CD4-positive, alpha-beta T cell (primary cell): Measurements from ENCODE around the gene MIAT. TPM values are rescaled to one million over a fixed set of nuclear protein-coding genes. Genes with fewer than 3 reads are reported as not detected.

Source experiments
- ATAC-seq: fragments of 200-7000 bp; cut with Tn5 transposase; one replicate; pipeline ENCODE4 v1.10.0; 2022; ENCODE audit warnings: mild to moderate bottlenecking; ENCODE audit not compliant: poor library complexity
- CTCF ChIA-PET: fragments of 350-600 bp; sonication (Branson Sonifier 250); formaldehyde crosslinking; loops from one replicate; lab custom pipeline; 2021; ENCODE audit warnings: antibody characterized with exemption, inconsistent platforms; lab: Charles Lee
- POLR2A ChIA-PET: fragments of 350-600 bp; sonication (Branson Sonifier 250); formaldehyde crosslinking; loops from one replicate; lab custom pipeline; 2021; ENCODE audit warnings: antibody characterized with exemption, inconsistent platforms; lab: Charles Lee
- DNase-seq, 14 experiments: peaks; one replicate each; pipeline ENCODE4 v3.0.0-alpha.2; 2013 to 2020; ENCODE audit warnings: mixed read lengths in 2 of 14
- H3K27ac ChIP-seq, 2 donors: one replicate each; pipeline versions ENCODE4 v1.5.1 to v1.7.0; 2013; ENCODE audit warnings: low read length in 2 of 2, low read depth in 1 of 2, mild to moderate bottlenecking in 1 of 2
- H3K27me3 ChIP-seq, 2 experiments: 1 replicate in 1 of 2; 2 replicates in 1 of 2; pipeline versions ENCODE4 v1.6.1 to v1.7.0; 2013; ENCODE audit warnings: low read length in 2 of 2, control low read depth in 1 of 2, mild to moderate bottlenecking in 1 of 2, moderate library complexity in 1 of 2; ENCODE audit not compliant: insufficient read depth in 2 of 2, control insufficient read depth in 1 of 2
- H3K36me3 ChIP-seq: one replicate; pipeline ENCODE4 v1.6.1; 2013; ENCODE audit warnings: low read length, control low read depth; ENCODE audit not compliant: insufficient read depth
- H3K4me1 ChIP-seq: one replicate; pipeline ENCODE4 v1.6.1; 2013; ENCODE audit warnings: low read length, control low read depth; ENCODE audit not compliant: insufficient read depth
- H3K4me3 ChIP-seq: one replicate; pipeline ENCODE4 v1.5.1; 2013; ENCODE audit warnings: mild to moderate bottlenecking, low read length, moderate library complexity
- H3K9me3 ChIP-seq, 2 experiments: 1 replicate in 1 of 2; 2 replicates in 1 of 2; pipeline versions ENCODE4 v1.6.1 to v1.7.0; 2013; ENCODE audit warnings: low read length in 2 of 2, mild to moderate bottlenecking in 2 of 2, control low read depth in 1 of 2, moderate library complexity in 1 of 2; ENCODE audit not compliant: control insufficient read depth in 1 of 2, insufficient read depth in 1 of 2
- H3K27ac Mint-ChIP-seq: one replicate; pipeline ENCODE4 v1.8.0; 2020; ENCODE audit warnings: mixed read lengths
- H3K27me3 Mint-ChIP-seq: one replicate; pipeline ENCODE4 v1.8.0; 2021; ENCODE audit warnings: mixed read lengths
- H3K36me3 Mint-ChIP-seq: one replicate; pipeline ENCODE4 v1.8.0; 2021; ENCODE audit warnings: low read depth, mixed read lengths
- H3K4me1 Mint-ChIP-seq: one replicate; pipeline ENCODE4 v1.8.0; 2021; ENCODE audit warnings: low read depth, mixed read lengths
- H3K4me3 Mint-ChIP-seq: one replicate; pipeline ENCODE4 v1.8.0; 2020; ENCODE audit warnings: mild to moderate bottlenecking, mixed read lengths
- H3K9me3 Mint-ChIP-seq: one replicate; pipeline ENCODE4 v1.8.0; 2020; ENCODE audit warnings: mixed read lengths
- intact Hi-C, 2 experiments: fragments of 100-400 bp; cut with DNase I in 1 of 2; cut with micrococcal nuclease in 1 of 2; formaldehyde crosslinking; loops; one replicate each; pipeline versions ENCODE4 v1.15.1 to v1.9.0; 2023 to 2025; cut with DNase I, micrococcal nuclease
- total RNA-seq, 174 experiments: library from RNA in 2 of 174; stranded (reverse) in 2 of 174; gene quantifications; one replicate each; pipeline ENCODE4 v1.2.3 and lab custom pipeline; 2021 to 2026
- TF ChIP-seq, protein P1 (sequence below): fragments of 200-600 bp; IDR thresholded peaks from one replicate; pipeline ENCODE4 v1.8.0; 2022; ENCODE audit warnings: antibody characterized with exemption, mild to moderate bottlenecking

The MIAT gene
- total RNA-seq, 2 experiments from 2014 or later = 26.8 to 27.2 TPM

- Histone ChIP-seq H3K27me3 (no peaks in the 10 kb centered on the region), H3K4me3 (no peak overlapping the region), H3K27ac (no peak overlapping the region), H3K9me3 (peaks cover 0 to 4% of the 10 kb centered on the region in 2 experiments), H3K36me3 (no peaks in the 10 kb centered on the region), H3K4me1 (no peaks in the 10 kb centered on the region)
- intact Hi-C loops = no loop called here
- no peak overlapping the region for H3K4me3 Mint-ChIP-seq
- ATAC-seq (no peak), DNase-seq (no peak)
- no peaks in the 10 kb centered on the region for H3K4me1 Mint-ChIP-seq
- no peaks in the 10 kb centered on the region for H3K27me3 Mint-ChIP-seq
- no peaks in the 10 kb centered on the region for H3K36me3 Mint-ChIP-seq
- H3K27ac Mint-ChIP-seq = no peak overlapping the region
- TF ChIP-seq, protein P1, sequence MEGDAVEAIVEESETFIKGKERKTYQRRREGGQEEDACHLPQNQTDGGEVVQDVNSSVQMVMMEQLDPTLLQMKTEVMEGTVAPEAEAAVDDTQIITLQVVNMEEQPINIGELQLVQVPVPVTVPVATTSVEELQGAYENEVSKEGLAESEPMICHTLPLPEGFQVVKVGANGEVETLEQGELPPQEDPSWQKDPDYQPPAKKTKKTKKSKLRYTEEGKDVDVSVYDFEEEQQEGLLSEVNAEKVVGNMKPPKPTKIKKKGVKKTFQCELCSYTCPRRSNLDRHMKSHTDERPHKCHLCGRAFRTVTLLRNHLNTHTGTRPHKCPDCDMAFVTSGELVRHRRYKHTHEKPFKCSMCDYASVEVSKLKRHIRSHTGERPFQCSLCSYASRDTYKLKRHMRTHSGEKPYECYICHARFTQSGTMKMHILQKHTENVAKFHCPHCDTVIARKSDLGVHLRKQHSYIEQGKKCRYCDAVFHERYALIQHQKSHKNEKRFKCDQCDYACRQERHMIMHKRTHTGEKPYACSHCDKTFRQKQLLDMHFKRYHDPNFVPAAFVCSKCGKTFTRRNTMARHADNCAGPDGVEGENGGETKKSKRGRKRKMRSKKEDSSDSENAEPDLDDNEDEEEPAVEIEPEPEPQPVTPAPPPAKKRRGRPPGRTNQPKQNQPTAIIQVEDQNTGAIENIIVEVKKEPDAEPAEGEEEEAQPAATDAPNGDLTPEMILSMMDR = no peak
- ChIA-PET POLR2A (no interaction called here), CTCF (no interaction called here)
- H3K9me3 Mint-ChIP-seq = no peaks in the 10 kb centered on the region
These were observed 22.3 kb upstream of the MIAT start for GRCh38 chr22:26635117-26635516.

- no peaks in the 10 kb centered on the region for H3K9me3 Mint-ChIP-seq
These were observed 21.1 kb upstream of the MIAT start for GRCh38 chr22:26636296-26636695.

DNA sequence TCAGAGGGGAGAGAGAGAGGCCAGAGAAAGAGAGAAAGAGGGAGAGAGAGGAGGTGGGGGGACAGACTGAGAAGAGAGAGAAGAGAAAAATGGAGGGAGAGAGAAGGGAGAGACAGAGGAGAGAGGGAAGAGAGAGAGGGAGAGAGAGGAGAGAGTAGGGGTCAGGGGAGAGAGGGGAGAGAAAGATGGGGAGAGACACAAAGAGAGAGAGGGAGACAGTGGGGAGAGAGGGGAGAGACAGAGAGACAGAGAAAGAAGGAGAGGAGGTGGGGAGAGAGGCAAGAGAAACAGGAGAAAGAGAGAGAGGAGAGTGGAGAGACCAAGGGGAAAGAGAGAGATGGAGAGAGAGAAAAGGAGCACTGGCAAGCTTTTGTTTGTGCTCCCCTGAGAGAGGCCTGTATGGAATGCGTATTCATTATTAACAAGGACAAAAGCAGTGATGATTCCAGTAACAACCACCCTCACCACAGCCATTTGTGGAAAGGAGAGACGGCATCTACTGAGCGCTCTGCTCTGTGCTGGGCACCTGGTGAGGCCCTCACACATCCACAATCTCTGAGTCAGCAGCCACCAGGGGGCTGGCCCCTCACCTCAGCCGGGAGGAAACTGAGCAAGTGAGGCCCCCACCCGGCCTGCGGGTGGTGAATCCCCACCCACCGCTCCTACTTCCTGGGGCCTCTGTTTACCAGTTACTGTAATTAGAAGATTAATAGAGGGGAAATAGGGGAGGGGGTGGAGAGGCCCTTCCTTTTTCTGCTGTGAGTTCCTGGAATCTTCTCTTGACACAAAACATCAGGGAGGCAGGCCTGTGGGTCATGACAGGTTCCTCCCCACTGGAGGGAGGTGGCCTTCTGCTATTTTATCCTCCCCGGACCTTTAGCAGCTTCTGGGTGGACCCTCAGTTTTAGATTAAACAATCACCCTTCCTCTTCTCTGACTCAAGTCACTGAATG, 14.6 kb upstream of the MIAT start:
- POLR2A ChIA-PET = interaction anchor here (1.1 to 3.3 kb wide), 3 partner anchors 52 to 159 kb away, joined by 3 to 17 read pairs (median 4); partner anchors contain the start of genes HPS4, SRRD and TFIP11
- H3K27me3 Mint-ChIP-seq = no peaks in the 10 kb centered on the region

More at GRCh38 chr22:26636296-26636695, 21.1 kb upstream of the MIAT start:
- POLR2A ChIA-PET = no interaction called here
- no peak overlapping the region for H3K27ac Mint-ChIP-seq
- TF ChIP-seq, protein P1 = no peak
- ATAC-seq (no peak), DNase-seq (no peak)
- H3K27ac ChIP-seq = no peak overlapping the region
- no peaks in the 10 kb centered on the region for H3K27me3 Mint-ChIP-seq
- peaks cover 3% of the 10 kb centered on the region for H3K4me1 ChIP-seq
- intact Hi-C loops = no loop called here
- no peaks in the 10 kb centered on the region for H3K4me1 Mint-ChIP-seq
- H3K36me3 Mint-ChIP-seq = no peaks in the 10 kb centered on the region
- no peak overlapping the region for H3K4me3 ChIP-seq
- no peaks in the 10 kb centered on the region for H3K36me3 ChIP-seq
- H3K4me3 Mint-ChIP-seq = no peak overlapping the region
- no peaks in the 10 kb centered on the region for H3K27me3 ChIP-seq
- CTCF ChIA-PET = no interaction called here
- H3K9me3 ChIP-seq = no peaks in the 10 kb centered on the region

More for the DNA sequence above, 14.6 kb upstream of the MIAT start:
- no peak overlapping the region for H3K4me3 Mint-ChIP-seq
- peak overlapping the region; percentile 45 to 77 for H3K27ac ChIP-seq
- H3K4me1 Mint-ChIP-seq = peaks cover 56% of the 10 kb centered on the region
- ATAC-seq (peak; percentile 51), DNase-seq (peak in 13 of 14 experiments; percentile 25 to 90 (median 69))
- peak overlapping the region; percentile 76 for H3K27ac Mint-ChIP-seq
- no peaks in the 10 kb centered on the region for H3K36me3 Mint-ChIP-seq
- no peaks in the 10 kb centered on the region for H3K9me3 ChIP-seq
- TF ChIP-seq, protein P1 = peak; percentile 58
- H3K27me3 ChIP-seq = no peaks in the 10 kb centered on the region
- peaks cover 62% of the 10 kb centered on the region for H3K4me1 ChIP-seq
- intact Hi-C loops = no loop called here
- CTCF ChIA-PET = interaction anchor here (0.9 to 1.5 kb wide), 6 partner anchors 13 to 152 kb away, joined by 3 to 7 read pairs (median 4); no protein-coding TSS in a partner anchor
- no peaks in the 10 kb centered on the region for H3K9me3 Mint-ChIP-seq
- H3K4me3 ChIP-seq = peak overlapping the region; percentile 10
- H3K36me3 ChIP-seq = no peaks in the 10 kb centered on the region
